Stimulated activated CD4-positive, alpha-beta T cell treated with anti-CD3 and anti-CD28 coated beads, Interleukin-4, amount 100 ng/mL, for 1 hour (primary cell): Measurements from ENCODE around the gene PADI1.
"Not testable (repeated sequence)": the region's sequence is repeated elsewhere in the genome, so short reads cannot be mapped to it uniquely, and the experiment has no call there.

Experiments used
- DNase-seq: peaks from one replicate; pipeline ENCODE4 v3.0.0-alpha.2; 2020

The PADI1 gene

GRCh38 chr1:17218939-17219338, 14.0 kb downstream of the PADI1 start:
- DNase-seq = no peak

- DNase-seq = no peak
Observed at GRCh38 chr1:17220287-17220686, 15.4 kb downstream of the PADI1 start.

DNA sequence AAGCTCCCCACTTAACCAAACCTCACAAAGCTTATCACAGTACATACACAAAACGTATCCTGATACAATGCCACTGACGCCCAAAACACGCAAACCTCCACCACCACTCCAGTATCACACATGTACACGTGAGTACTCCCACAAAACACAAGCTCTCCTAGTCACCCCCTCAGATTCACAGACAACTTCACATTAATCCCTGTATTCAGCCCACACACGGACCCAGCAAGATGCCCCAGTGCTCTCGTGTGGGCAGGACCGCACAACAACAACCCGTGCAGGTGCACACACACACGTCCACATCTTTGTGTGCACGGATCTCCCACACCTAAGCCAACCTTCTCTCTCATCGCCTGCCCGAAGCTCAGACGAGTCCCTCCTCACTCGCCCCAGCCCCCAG, 17.6 kb downstream of the PADI1 start:
- no peak for DNase-seq

DNA sequence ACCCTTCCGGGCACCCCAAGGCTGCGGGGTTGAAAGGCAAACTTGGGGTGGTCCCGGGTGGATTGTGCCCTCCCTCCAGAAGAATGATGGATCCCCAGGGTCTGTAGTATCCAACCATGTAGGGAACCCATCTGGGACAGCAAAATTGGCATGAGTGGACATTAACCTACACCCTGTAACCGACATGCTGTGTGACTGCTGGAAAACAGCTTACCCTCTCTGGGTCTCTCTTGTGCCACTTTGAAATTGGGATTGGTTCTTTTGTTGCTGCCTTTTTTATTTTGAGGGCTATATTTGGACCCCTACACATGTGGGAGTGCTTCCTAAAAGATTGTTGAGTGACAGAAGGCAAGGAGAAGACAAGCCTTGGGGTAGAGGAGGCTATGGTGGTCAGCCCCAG, 19.5 kb downstream of the PADI1 start:
- DNase-seq = no peak

DNA sequence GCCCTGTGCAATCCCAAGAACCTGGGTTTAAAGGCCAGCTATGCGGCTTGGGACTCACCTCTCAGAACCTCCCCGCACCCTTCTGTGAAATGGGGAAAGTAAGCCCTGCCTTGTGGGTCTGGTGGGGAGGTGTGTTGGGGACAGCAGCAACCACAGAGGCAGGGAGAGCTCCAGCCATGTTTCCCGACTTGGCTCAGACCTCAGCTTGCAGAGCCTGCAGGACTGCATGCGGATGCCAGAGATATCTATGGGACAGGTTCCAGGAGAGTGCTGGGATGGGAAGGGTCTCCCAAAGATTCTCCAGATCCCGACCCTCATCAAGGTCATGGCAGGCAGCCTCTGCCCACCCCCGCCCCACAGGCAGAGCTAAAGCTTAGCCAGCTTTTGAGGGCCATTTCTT, 20.2 kb downstream of the PADI1 start:
- no peak for DNase-seq

DNA sequence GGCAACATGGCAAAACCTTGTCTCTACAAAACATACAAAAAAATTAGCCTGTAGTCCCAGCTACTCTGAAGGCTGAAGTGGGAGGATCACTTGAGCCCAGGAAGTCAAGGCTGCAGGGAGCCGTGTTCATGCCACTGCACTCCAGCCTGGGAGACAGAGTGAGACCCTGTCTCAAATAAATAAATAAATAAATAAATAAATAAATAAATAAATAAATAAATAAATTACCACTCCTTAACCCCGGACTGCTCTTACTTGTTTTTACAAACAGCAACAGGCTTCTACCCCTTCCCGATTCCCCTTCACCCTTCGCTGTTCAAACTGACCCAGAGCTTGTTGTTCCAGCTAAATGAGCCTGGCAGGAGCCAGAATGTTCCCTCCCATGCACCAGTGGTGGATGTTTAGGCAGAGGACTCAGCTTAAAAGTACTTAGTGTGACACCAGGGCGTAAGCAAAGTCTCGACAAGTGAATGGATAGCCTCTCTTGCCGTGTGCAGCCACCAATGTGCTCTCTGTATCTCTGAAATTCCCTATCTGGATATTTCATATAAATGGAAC, 22.5 kb downstream of the PADI1 start:
- DNase-seq = no peak

GRCh38 chr1:17228619-17229018, 23.7 kb downstream of the PADI1 start:
- no peak for DNase-seq

- DNase-seq = no peak
Observed at GRCh38 chr1:17229379-17229778, 24.5 kb downstream of the PADI1 start.

DNA sequence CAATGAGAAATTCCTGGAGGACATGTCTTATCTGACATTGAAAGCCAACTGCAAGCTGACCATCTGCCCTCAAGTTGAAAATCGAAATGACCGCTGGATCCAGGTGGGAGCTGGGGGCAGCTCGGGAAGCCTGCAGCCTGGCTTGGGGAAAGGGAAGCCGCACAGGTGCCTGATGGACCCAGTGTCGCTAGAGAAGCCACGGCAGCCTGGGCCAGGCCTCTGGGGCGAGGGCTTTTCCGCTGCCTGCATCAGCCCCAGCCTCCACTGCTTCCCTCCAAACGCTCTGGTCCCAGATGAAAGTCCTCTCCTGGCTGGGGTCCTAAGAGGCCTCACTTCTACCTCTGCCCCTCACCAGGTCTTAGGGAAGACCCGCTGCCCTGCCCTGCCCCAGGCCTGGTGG, 25.2 kb downstream of the PADI1 start:
- DNase-seq = no peak

- DNase-seq = no peak
Observed at GRCh38 chr1:17230671-17231310, 25.9 kb downstream of the PADI1 start.

DNA sequence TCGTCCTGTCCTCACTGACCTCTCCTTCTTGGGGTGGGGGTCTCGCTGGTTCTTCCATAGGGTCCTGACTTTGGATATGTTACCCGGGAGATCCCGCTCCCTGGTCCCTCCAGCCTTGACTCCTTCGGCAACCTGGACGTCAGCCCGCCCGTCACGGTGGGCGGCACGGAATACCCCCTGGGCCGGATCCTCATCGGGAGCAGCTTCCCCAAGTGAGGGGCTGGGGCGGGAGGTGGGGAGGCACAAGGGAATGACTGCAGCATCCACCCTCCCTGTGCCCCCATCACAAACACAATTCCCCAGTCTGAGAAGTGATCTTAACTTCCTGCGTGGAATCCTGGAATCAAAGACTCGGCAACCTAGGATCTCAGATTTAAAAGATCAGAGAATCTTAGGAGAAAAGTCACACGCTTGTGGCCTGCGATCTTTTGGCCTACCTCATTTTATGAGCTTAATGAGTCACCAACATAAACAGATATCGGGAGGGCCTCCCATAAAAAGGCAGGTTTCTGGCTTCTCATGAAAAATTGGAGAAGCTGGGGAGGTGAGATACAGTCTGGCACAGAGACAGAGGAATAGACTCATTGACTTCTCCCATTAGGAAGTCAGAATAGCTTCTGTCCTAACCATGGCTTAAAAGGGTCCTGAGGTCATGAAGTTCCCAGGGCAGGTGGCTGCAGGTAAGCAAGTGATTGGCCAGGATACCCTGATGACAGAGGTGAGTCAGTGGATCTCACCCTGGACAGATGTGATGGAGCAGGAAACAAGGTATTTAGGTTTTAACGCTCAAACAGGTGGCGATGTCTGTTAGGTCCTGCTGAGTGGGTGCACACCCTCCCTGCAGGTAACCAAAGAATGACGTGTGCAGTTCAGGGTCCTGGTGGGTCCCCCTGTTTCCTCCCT, 28.1 kb downstream of the PADI1 start:
- no peak for DNase-seq

DNA sequence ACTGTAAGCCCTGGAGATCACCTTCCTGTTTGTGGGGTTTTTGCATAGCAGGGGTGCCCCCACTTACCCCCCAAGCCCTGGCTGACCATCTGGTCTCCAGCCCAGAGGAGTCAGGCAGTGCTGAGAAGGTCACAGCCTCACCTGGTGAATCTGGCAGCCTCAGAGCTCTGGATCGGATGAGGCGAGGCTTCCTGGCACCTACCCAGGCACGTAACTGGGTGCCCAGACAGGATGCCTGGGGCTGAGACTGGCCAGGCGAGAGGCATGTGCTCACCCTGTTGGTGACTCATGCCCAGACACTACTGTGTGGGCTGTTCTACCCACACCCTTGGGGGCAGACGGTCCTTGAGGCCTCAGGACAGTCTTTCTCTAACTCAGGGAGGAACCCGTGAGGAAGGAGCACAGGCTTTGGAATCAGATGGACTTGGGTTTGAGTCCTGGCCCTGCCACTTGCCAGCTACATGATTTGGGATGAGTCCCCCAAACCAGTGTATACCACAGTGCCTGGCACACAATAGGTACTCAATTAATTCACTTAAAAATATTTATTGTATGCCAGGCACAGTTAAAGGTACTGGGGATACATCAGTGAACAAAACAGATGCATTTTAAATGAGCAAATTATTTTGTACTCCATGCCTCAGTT, 28.9 kb downstream of the PADI1 start:
- DNase-seq = no peak

GRCh38 chr1:17234405-17234804, 29.5 kb downstream of the PADI1 start:
- DNase-seq = no peak

DNA sequence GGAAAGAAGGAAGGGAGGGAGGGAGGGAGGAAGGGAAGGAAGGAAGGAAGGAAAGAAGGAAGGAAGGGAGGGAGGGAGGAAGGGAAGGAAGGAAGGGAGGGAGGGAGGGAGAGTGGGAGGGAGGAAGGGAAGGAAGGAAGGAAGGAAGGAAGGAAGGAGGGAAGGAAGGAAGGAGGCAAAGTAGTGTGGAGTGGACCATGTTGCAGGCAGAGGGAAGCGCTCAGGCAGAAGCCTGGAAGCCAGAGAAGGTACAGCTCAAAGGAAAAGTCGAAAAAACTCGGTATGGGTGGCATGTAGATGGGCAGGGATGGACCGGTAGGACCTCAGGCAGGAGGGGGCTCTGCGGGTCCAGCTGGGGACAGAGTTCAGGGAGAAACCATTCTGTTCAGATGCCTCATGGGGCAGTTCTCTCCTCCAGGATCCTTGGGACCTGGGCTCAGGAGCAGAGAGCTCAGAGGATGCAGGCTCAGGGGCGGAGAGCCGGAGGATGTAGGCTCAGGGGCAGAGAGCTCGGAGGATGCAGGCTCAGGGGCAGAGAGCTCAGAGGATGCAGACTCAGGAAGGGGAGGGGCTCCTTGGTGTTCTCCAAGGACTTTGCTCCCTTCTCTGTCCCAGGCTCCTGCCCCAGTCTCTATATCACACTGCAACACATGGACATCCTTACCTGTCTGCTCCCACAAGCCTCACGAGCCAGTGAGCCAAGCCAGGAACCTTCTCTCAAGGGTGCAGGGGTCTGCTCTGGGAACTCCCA, 30.4 kb downstream of the PADI1 start:
- no peak for DNase-seq

GRCh38 chr1:17236779-17237560, 32.0 kb downstream of the PADI1 start:
- DNase-seq = peak; percentile 87

DNA sequence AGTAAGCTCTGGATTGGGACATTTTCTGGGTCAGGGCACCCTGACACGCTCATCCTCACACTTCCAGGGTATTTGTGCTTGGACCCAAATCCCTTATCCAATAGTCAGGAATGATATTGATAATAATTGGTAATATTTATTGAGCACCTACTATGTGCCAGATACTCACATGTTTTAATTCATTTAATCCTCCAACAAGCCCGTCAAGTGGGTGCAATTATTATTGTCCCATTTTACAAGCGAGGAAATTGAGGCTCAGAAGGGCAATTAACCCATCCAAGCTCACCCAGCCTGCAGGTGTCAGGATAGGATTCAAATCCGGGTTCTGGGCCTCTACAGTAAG, 32.6 kb downstream of the PADI1 start:
- no peak for DNase-seq

DNA sequence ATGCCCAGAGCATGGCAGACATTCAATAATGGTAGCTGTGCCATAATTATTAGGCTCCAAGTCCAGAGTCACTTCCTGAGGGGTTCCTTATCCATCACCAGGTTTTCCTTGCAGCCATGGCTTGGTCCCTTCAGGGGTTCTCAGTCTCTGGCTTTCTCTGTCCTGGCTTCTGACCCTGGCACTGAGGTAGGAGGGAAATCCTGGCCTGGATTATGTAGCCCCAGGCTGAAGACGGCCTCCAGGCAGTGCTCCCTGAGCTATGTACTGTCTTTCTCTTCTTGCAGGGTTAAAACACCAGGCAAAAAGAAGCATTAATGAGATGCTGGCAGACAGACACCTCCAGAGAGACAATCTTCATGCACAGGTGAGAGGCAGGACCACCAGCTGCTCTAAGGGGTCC, 34.5 kb downstream of the PADI1 start:
- DNase-seq = no peak

GRCh38 chr1:17241011-17241779, 36.3 kb downstream of the PADI1 start:
- DNase-seq = not testable (repeated sequence)

DNA sequence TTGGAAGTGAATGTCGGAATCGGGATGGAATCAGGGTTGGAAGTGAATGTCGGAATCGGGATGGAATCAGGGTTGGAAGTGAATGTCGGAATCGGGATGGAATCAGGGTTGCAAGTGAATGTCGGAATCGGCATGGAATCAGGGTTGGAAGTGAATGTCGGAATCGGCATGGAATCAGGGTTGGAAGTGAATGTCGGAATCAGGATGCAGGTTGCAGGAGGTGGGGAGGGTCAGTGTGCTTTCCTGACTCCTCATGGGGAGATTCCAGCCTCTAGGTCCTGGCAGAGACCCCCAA, 36.8 kb downstream of the PADI1 start:
- not testable (repeated sequence) for DNase-seq

DNA sequence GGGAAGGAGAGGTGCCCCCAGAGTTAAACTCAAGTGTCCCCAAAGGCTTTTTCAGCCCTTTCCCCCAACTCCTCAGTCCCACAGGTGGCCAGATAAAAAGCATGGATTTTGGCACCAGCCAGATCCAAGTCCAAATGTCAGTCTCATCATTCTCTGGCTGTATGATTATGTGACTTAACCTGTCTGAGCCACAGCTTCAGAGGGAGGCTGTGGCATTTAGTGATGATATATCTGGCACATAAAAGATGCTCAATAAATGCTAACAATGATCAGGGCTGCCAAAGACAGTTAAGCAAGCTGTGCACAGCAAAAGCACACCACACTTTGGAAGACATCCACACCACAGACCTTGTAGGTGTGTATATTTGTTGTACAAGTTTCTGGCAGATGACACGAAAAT, 38.3 kb downstream of the PADI1 start:
- DNase-seq = no peak
